Measurements from ENCODE around the gene ZMYND15.

Gene ZMYND15

GRCh38 chr17:4735876-4736651 lies 3.6 kb upstream of the ZMYND15 start:
- DNase-seq (ENCODE audit: low read depth, low spot score), result no peak
- no peak for TF ChIP-seq CTCF (IDR thresholded peaks at IDR 0.05; ENCODE audit: low read depth, low read length)
- in situ Hi-C loops (cut with HindIII; ENCODE audit: low sequenced_read_pairs), result no loop called here
- H3K4me3 ChIP-seq (ENCODE audit: low read depth, low read length), result no peak overlapping the region

DNA sequence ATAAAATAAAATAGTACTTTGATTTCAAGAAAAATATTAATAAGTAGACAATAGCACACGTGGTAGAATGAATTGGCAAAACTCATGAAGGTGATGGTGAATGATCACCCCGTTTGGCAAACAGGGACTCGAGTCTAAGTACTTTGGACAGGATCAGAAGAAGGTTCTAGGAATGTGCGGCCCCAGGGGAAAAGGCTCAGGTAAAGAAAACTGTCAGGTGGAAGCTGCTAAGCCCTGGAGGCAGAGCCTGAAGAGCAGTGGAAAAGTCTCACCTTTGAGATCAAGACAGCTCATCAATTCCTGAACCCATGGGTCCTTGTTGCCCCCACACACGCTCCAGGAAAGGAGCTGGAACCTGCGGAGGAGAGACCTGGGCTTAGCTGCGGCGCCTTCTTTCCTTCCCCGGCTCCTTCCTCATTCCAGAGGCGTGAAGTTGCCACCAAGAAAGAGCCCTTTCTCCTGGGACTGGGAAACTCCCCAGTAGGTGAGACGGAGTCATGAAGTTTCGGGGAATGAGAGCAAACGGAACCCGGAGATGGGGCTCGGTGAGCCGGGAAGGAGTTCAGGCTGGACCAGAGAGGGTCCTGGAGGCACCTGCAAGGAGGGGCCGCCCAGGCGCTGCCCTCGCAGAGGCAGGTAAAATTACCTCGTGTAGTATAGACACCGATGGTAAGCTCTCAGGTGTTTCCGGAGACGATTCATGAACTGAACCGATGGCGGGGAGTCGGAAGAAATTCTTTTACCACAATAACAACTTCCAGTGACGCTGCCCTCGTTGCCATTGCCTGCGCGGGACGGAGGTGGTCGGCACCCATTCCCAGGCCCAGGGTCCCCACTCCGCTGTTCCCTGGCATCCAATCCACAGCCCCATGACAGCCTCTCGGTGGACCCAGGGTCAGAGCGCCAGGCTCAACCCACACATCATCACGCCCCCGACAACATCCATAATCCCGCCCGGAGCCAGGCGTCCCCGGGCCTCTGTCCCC lies 1.2 kb upstream of the ZMYND15 start:
- H3K4me3 ChIP-seq (ENCODE audit: low read depth, low read length), result peak overlapping the region; percentile 50
- no peak for DNase-seq (ENCODE audit: low read depth, low spot score)
- no peak for TF ChIP-seq CTCF (IDR thresholded peaks at IDR 0.05; ENCODE audit: low read depth, low read length)
- in situ Hi-C loops (cut with HindIII; ENCODE audit: low sequenced_read_pairs), result no loop called here

GRCh38 chr17:4740025-4740351 lies 355 bp downstream of the ZMYND15 start:
- TF ChIP-seq CTCF (IDR thresholded peaks at IDR 0.05; ENCODE audit: low read depth, low read length), result no peak
- peak overlapping the region; percentile 50 for H3K4me3 ChIP-seq (ENCODE audit: low read depth, low read length)
- in situ Hi-C loops (cut with HindIII; ENCODE audit: low sequenced_read_pairs), result no loop called here
- no peak for DNase-seq (ENCODE audit: low read depth, low spot score)

DNA sequence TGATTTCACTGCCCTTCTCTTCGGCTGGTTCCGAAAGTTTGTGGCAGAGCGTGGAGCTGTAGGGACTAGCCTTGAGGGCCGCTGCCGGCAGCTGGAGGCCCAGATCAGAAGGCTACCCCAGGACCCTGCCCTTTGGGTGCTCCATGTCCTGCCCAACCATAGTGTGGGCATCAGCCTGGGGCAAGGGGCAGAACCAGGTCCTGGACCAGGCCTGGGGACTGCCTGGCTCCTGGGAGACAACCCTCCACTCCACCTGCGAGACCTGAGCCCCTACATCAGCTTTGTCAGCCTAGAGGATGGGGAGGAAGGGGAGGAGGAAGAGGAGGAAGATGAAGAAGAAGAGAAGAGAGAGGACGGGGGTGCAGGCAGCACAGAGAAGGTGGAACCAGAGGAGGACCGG lies 951 bp downstream of the ZMYND15 start:
- no peak for DNase-seq (ENCODE audit: low read depth, low spot score)
- in situ Hi-C loops (cut with HindIII; ENCODE audit: low sequenced_read_pairs), result no loop called here
- no peak for TF ChIP-seq CTCF (IDR thresholded peaks at IDR 0.05; ENCODE audit: low read depth, low read length)
- no peak overlapping the region for H3K4me3 ChIP-seq (ENCODE audit: low read depth, low read length)

DNA sequence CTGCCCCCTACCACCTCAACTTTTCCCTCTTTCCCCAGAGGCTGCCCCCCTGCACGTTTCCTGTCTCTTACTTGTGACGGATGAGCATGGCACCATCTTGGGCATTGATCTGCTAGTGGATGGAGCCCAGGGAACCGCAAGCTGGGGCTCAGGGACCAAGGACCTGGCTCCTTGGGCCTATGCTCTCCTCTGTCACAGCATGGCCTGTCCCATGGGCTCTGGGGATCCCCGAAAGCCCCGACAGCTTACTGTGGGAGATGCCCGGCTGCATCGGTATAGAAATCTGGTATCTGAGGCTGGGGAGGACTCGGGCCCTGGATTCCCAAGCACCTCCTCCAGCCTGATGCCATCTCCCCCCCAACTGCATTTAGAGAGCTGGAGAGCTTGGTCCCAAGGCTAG lies 1.9 kb downstream of the ZMYND15 start:
- H3K4me3 ChIP-seq (ENCODE audit: low read depth, low read length), result no peak overlapping the region
- no peak for DNase-seq (ENCODE audit: low read depth, low spot score)
- no peak for TF ChIP-seq CTCF (IDR thresholded peaks at IDR 0.05; ENCODE audit: low read depth, low read length)
- in situ Hi-C loops (cut with HindIII; ENCODE audit: low sequenced_read_pairs), result no loop called here

GRCh38 chr17:4742133-4742532 lies 2.5 kb downstream of the ZMYND15 start:
- no peak for DNase-seq (ENCODE audit: low read depth, low spot score)
- in situ Hi-C loops (cut with HindIII; ENCODE audit: low sequenced_read_pairs), result no loop called here
- H3K4me3 ChIP-seq (ENCODE audit: low read depth, low read length), result no peak overlapping the region
- TF ChIP-seq CTCF (IDR thresholded peaks at IDR 0.05; ENCODE audit: low read depth, low read length), result no peak
